GM21576 (cell line): ENCODE data around the gene CMTM3.
"Not testable (repeated sequence)": the region's sequence is repeated elsewhere in the genome, so short reads cannot be mapped to it uniquely, and the experiment has no call there.

Experiments
- ATAC-seq: cut with Tn5 transposase; IDR thresholded peaks from one replicate; pipeline ENCODE4 v1.9.1; 2021; ENCODE audit warnings: mild to moderate bottlenecking, moderate library complexity; ENCODE audit not compliant: unreplicated experiment

The CMTM3 gene

DNA sequence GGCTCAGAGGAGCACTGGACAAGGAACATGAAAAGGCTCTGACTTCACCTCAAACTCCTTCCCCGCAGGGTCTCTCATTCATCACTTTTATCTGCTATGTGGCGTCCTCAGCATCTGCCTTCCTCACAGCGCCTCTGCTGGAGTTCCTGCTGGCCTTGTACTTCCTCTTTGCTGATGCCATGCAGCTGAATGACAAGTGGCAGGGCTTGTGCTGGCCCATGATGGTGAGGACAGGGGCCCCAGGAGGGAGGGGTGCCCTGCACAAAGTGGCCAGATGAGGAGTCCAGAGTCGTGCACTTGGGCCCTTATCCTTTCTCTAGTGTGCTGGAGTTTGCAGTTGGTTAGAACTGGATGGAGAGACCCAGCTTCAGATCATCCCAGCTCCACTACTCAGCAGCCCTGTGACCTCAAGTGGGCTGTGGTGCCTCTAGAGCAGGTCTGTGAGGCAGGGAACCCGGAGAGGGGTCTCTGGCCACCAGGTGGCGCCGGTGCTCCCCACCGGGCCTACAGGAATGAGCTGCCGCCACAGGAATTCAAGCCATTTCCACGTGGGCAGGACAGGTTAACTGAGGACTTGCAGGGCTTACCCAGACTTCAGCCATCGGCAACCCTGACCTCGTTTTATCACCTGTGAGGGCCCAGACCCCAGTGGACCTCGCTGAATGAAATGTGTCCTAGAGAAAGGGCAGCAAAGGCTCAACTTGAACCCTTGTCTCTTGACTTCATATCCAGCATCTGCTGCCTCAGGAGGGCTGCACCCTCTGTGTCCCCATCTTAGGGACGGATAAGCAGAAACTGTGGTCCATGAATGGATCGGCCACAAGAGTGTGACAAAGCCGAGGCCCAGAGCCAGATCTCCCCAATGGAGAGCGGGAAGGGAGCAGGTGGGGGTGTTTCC, 4.0 kb downstream of the CMTM3 start:
- no peak for ATAC-seq

DNA sequence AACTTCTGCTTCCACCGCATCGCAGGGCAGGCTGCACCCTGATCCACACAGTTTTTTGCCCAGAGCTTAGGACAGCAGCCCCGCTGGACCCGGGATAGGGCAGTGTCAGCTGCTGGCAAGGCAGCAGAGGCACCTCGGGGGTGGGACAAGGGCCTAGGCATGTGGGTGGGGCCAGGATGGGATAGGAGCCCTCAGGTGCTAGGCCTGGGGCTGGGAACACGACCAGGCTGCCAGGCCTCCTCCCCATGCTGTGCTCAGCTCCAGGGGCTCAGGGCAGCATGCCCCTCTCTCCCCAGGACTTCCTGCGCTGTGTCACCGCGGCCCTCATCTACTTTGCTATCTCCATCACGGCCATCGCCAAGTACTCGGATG, 4.6 kb downstream of the CMTM3 start:
- no peak for ATAC-seq

DNA sequence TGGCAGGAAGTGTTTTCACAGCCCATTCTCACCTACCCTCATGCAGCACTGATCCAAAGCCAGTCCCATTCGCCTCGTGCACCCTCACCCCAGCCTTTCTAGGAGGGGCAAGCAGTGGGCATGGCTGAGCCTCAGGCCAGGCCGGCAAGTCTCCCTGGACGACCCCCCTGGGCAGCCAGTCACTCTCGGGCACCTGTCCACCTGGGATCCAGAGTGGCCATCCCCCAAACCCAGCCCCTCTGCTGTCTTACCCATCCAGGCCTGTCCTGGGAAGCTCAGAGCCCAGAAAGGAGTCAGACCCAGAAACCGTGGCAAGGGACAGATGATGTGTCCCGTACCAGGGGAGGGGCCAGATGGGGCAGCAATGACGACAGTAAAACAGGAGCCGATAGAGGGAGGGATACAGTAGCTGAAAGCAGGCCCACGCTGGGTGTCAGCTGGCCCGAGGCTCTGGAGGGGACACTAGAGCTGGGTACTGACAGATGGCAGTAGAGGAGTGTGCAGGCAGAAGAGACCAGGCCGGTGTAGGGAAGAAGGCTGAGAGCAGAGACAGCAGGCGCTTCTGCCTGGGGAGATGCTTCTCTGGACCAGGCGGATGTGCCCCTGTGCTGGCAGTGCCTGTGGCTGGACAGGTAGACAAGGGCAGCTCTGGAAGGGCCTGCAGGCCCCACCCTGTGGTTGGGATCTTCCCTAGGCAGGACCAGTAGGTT, 5.8 kb downstream of the CMTM3 start:
- ATAC-seq: no peak

GRCh38 chr16:66611911-66612310, 7.4 kb downstream of the CMTM3 start:
- not testable (repeated sequence) for ATAC-seq

- ATAC-seq: no peak
Measured at GRCh38 chr16:66612422-66612821, 7.9 kb downstream of the CMTM3 start.

DNA sequence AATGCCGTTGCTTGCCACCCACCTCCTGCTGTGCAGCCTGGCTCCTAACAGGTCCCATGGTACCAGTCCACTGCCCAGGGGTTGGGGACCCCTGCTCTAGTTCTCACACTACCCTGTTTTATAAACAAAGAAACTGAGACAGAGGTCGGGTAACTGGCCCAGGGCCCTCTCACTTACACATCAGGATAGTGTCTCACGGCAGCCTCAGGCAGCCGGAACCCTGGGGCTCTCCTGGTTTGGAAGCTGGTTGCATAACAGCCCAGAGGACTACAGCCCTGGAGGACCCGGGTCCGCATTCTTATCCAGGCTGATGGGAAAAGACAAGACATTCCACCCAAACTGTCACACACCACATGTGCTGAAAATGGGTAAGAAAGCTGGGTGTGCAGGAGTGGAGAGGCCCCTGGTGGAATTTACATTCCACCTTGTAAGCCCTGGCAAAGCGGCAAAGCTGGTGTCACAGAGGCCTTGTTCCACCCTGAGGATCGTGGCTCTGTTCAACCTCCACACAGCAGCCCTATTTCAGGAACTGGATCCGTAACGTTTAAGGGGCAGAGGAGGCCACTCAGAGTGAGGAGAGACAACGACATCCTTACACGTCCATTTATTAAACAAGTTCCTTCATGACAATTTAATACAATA, 9.8 kb downstream of the CMTM3 start:
- no peak for ATAC-seq

- no peak for ATAC-seq
Measured at GRCh38 chr16:66616169-66616568, 11.7 kb downstream of the CMTM3 start.

DNA sequence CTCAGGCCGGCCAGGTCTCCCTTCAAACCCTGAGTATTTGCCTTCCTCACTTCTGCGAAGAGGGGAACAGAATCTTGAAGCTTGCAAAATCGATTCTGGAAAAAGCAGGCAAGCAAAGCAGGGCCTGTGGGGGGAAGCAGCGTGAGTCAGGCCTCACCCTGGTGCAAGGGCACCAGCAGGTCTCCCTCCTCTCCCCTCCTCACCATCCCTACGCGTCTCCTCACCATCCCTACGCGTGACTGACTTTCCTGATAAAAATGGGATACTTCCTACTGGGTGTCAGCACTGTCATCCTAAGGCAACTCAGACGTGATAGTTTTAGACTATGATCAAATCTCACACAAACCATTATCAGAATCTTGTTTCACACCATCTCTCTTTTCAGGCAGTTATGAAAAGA, 12.1 kb downstream of the CMTM3 start:
- ATAC-seq: no peak

DNA sequence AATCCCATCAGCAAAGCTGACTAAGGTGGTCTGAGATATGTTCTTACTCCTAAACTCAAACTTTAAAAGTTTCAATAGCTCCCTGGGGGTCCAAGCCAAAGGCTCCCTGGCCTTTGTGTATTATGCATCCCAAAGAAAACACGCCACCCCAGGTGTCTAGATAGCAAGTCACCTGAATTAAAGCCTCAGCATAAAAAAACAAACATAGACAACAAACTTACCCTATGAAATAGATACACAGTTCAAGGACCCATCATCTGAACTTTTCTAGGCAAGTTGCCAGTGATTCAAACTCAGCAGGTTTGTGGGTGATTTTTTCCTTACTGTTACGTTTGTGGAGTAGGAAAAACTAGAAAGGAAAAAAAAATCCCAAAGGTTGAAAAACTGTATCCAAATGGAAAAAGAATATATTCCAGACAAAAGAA, 12.5 kb downstream of the CMTM3 start:
- no peak for ATAC-seq

GRCh38 chr16:66617728-66618127, 13.2 kb downstream of the CMTM3 start:
- ATAC-seq: no peak

DNA sequence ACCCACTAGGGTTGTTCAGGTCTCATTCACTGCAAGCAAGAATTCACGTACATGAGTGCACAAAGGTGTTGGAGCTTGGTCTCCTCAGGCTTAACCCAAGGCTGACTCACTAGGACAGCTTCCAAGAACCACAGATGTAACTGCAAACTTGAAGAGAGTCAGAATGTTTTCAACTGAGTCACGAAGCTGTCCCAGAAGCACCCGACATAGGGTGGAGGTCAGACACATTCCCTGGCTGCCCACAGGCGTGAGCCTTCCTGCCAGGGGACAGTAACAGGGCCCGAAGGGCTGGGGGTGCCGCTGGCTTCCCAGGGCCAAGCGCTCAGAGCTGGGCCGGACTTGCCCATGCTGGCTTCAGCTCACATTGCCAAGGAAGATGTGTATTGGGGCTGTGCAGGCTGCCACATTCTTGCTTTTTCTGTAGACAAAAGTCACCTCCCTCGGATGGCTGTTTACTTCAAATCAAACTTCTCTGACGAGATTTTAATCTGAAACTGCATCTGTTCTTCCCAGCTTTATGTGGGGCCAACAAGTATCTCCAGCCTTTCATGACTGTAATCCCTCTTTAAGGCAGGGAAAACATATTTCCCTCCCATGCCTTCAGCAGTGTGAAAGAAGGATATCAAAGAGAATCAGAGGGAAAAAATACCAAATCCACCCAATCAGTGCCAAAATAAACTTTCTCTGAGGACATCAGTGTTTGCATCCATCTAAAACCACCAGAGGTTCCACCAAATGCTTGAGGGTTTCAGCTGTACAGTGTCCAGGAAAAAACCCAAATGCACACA, 14.3 kb downstream of the CMTM3 start:
- no peak for ATAC-seq

DNA sequence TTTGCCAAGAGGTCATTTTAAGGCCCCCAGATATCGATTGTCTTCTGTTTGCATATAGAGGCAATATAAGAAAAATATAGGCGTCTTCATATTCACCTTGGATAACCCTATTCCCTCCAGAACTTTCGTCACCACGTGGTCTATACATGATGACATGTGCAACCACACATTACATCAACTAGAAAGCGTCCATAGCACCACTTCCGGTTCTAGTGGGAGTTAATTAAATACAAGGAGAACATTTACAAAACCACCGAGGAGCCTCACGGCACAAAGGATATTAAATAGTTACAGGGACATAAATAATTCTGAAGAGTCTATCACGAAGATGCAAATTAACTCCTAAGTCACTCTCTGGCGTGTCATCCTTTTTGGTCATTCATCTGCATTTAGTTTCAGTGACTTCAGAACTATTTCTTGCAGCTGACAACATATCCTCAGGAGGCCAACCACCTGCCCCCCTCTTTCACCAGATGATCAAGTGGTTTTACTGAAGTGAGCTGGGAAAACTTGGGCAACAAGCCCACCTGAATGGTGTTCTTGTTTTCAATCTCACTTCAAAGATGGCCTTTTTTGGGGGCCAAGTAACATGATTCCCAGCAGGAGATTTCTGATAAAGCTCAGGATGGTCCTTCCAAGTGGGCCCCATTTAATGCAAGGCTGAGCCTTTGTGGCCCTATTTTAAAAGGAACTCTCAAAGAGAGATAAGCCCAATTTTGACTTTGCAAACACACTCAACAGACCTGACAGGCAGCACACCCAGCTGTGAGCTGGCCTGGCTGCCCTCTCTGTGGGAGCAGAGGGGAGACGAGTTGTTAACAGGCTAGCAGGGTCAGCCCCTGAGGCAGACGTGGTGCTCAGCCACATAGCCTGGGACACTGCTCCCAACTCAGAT, 15.3 kb downstream of the CMTM3 start:
- no peak for ATAC-seq

DNA sequence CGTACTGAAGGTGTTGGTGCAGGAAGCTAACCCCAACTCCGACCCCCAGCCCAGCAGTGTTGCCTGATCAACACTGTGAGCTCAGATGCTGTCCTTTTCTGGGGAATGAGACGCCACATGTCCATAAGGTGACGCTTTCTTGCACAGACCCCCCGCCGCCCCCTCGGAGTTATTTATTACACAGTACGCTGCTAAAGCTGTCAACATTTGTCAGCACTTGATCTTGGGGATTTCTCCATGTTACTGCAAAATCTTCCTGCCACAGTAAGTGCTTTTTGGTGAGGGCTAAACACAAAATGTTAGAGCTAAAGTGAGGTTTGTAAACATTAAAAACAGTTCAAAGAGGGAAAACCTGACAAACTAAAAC, 15.9 kb downstream of the CMTM3 start:
- ATAC-seq: no peak

DNA sequence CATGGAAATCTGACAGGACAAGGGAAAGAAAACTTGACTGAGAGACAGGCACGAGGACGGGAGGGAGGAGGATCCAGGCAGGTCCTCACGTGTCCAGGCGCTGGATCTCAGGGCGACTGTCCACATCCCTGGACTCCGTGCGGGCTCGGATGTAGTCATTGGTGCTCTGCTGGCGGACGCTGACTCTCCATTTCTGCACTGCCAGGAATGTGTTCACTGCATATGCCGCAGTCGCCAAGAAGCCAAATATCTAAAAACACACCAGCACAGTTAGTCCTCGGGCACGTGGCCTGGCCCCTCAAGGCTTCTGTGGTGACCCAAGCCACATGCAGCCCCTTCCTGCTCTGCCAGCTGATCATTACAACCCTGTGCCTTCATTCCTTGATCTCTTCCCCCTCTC, 17.5 kb downstream of the CMTM3 start:
- ATAC-seq: no peak

DNA sequence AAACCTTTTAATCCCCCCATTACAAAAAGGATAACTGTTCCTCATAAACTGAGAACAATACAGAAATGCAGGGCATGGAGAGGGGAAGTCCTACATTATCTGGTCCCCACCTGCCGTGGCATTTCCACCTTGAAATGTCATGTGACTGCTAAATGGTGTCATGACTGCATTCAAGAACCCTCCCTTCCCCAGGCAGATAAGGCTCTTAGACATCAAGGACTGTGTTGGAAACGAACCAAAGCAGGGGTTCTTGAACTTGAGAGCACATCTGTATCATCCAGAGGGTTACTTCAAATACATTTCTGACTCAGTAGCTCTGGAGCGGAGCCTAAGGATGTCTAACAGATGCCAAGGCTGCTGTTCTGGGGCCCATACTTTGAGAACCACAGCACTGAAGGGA, 18.4 kb downstream of the CMTM3 start:
- no peak for ATAC-seq

DNA sequence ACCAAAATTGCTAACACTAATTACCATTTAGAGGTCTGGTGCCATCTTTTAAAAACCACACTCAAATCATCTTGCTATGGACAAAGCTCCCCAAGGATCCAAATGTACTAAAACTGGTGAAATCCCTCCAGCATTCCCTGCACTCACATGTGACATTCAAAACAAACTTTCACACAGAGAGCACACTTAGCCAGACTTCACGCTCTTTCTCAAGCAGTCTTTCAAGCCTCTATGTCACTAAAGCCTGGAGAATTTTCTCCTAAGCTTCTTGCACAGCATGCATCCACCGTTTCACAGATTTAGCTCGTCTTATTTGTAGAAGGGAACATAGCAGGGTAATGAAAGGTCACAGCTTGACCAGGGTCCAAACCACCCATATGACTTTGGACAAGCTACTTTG, 19.3 kb downstream of the CMTM3 start:
- no peak for ATAC-seq

- ATAC-seq: not testable (repeated sequence)
Measured at GRCh38 chr16:66627611-66628378, 23.3 kb downstream of the CMTM3 start.

- no peak for ATAC-seq
Measured at GRCh38 chr16:66629856-66630255, 25.4 kb downstream of the CMTM3 start.

GRCh38 chr16:66630561-66631260, 26.2 kb downstream of the CMTM3 start:
- not testable (repeated sequence) for ATAC-seq
